Cortex of kidney (tissue), 1 donor: ENCODE data around the gene SLCO2A1.

ENCODE experiments used
- DNase-seq: peaks from one replicate; lab custom pipeline; 2025; lab: John Stamatoyannopoulos, UW

SLCO2A1 gene

DNA sequence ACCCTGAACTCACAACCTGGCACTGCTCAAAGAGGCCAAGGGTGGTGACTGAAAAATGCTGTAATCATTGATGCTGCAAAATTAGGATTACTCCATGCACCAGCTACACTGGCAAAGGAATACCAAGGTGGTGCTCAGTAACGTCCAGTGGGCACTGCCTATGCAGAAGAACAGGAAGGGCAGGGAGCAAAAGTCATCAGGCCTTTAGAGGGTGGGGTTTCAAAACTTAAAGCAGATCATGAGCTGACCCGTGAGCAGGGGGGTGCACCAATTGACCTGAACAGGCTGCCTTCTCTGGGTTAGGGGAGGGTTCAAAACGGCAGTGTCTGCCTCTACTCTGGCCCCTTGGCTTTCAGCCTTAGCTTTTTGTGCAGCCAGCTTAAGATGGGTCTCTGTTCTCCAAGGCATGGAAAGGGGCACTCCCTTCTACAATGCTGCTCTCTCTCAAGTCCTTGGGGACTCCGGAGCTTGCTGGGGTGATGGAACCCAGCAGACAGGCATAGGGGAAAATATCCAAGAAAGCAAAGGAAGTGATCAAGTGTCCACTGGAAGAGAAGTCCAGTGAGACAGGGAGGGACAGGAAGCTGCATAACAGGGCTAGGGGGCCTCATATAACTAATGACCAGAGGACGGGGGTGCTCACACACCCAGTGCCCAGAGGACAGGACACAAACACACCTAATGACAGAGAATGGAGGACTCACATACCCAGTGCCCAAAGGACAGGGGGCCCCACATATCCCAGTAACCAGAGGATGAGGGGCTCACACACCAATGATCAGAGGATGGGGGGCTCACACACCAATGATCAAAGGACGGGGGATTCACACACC lies 145.5 kb downstream of the SLCO2A1 start:
- DNase-seq: no peak

DNA sequence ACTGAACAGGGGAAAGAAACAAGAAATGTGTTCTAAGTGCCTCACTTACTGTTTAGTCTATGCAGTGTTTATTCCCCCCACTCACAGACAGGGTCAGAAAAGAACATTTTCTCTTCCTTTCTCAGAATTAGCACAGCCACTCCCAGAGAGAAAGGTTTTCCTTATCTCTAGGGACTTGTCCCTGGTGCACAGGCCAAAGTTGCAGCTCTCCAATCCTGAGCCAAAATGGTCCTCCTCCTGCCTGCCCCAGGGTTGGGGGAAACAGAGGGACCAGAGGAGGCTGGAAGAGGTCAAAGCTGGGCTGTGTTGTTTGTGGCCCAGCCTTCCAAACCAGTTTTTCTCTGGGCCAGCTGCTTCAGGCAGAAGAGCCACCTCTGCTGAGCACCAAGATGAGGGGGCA lies 146.1 kb downstream of the SLCO2A1 start:
- no peak for DNase-seq

DNA sequence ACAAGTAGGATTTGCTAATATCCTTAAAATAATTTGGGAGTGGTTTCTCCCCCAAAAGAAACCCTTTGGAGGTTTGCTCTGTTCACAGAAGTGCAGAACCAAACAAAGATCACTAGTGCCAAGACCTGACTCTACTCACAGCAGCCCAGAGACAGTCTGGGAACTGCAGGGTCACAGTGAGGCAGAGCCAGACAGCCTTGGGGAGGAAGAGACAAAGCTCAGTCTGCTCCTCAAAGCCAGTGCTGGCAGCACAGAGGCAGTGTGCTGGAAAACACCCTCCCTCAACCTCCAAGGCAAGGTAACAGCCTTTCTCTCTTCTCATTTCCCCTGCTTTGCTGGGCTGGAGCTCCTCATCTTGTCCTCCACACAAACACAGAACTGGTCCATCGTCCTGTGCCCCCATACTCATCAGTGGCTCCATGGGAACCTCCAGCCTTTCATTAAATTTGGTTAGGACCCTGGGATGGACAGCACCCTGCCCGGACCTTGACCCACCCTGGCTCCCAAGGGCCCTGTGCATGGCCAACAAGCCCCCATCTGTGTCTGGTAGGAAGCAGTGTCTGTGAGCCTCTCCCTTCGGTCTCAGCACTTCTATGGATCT lies 146.6 kb downstream of the SLCO2A1 start:
- no peak for DNase-seq

DNA sequence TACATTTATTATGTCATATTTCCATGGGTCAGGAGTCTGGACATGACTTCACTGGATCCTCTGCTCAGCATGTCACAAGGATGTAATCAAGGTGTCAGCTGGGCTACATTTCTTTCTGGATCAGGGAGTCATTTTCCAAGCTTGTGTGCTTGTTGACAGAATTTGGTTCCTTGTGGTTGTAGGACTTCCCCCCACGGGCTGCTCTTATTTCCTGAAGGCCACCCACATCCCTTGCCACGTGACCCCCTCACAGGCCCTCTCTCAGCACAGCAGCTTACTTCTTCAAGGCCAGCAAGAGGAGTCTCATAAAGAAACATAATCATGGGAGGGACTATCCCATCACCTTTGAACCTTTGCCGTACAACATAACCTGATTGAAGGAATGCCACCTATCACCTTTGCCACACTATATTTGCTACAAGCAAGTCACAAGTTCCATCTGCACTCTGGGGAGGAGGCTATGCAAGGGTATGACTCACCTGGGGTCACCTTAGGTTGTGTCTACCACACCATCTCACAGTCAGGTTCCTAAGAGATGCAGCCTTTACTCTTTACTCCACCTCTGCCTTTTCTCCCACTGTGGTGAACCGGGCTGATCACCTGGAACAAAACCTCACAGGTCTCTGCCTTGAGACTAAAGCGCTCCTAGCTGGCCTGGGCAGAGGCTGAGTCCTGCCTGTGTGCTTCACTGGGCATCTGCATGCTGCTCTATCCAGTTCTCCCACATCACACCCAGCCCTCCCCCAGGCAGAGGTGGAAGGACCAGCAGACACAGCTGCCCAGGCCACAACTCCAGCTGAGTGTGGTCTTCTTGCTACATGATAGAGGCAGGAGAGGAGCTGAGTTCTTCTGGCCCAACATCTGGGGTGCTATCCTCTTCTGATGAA lies 147.5 kb downstream of the SLCO2A1 start:
- no peak for DNase-seq

DNA sequence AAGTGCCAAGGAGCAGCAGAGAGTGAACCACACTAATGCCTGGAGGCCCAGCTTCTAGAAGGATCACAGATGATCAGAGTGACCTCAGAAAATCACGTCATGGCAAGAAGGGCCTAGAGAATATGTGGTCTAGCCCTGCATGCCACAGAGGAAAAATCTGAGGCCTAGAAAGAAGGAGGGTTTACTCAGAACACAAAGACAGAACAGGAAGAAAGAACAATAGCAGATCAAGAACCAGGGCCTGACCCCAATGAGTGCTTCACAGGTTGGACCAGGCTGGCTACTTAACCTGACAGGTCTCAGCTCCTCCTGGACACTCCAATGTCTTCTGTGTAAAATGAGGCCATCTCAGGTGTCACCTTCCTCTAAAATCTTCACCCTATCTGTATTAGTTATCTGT lies 148.2 kb downstream of the SLCO2A1 start:
- no peak for DNase-seq

DNA sequence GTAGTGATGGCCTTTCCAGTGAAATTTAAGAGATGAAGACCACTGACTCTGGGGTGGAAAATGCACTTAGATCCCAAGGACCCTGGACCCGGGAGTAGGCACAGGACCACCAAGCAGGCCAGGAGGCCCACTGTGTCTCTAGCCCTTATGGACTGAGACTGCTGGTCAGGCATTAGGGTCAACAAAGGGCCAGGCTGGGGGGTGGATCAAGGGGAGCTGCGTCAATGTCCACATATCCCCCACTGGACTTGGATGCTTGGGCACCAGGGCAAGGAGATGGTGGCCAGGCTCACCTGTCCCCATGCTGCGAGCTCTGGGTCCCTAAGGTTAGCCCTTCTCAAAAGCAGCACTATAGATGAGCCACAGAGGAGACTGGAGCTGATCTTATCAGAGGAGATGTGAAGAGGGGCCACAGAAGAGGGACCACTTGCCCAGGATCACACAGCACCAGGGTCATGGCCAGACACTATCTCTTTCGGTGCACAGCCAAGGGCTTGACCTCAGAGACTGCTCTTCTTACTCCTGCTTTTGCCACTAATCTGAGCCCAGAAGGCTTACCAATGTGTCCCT lies 148.8 kb downstream of the SLCO2A1 start:
- DNase-seq: no peak

DNA sequence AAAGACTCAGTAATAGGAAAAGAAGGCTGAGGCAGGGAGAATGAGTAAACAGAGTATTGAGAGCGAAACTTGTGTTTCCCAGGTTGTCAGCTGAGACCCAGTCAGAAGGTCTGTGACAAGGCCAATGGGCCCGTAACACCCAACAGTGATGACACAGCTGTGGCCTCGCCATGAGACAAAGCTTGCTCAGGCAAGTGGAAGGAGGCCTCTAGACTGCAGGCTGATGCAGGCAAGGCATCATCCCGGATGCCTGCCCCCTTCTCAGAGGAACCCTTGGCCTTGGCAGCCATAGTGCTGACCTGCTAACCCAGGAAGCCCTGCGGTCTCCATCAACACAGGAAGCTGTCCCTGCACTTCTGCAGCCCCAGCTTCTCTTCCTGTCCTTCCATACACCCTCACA lies 149.4 kb downstream of the SLCO2A1 start:
- no peak for DNase-seq

DNA sequence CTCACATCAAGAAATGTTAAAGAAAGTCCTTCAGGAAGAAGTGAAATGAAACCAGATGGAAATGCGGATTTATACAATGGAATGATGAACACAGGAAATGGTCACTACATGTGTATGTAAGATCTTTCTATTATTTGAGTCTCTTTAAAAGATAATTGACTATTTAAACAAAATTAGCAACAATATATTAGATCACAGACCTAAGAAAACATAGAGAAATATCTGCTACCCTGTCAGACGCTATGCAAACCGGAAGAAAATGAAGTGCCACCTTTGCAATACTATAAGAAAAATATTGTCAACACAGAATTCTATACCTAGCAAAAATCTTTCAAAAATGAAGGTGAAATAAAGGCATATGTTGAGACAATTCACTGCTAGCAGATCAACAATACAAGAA lies 151.2 kb downstream of the SLCO2A1 start:
- DNase-seq: no peak
